ENCODE measurements around the gene BRF1.
A peak's percentile ranks its signal among the peaks of the same experiment; 100 is the strongest.

Gene BRF1

DNA sequence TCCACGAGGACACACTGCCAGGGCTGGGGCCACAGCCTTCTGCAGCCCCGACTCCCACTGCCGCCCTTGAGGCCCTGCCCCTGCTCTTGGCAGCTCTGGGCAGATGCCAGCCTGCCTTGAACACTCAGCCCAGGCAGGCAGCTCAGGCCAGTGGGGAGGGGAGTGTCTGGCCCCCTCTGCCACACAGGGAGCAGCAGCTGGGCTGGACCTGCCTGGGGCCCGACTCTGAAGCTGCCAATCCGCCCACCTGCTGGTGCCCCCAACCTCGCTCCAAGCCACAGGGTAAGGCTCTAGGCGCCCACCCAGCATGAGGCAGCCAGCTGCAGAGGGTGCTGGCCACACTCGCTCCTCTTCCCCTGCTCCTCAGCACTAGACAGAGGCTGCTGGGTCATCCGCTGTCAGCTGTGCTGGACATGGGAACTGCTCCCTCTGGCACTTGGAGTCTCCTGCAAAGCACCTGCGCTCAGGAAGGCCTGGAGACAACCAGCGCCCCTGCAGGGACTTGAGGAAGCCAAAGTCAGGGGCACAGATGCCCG lies 95.1 kb downstream of the BRF1 start:
- H2BK5ac ChIP-seq (ENCODE audit: low read length): peak overlapping the region; percentile 39
- no peak overlapping the region for H4K91ac ChIP-seq (ENCODE audit: low read depth, low read length, poor library complexity)
- H3K18ac ChIP-seq (ENCODE audit: low read length): peak overlapping the region; percentile 89
- H2AFZ ChIP-seq (ENCODE audit: low read length): no peak overlapping the region
- no peak overlapping the region for H4K8ac ChIP-seq (ENCODE audit: low read depth, low read length)
- H3K23ac ChIP-seq (ENCODE audit: low read depth, low read length, poor library complexity): peak overlapping the region; percentile 73
- no peak overlapping the region for H3K4me2 ChIP-seq (ENCODE audit: insufficient read depth, low read length, poor library complexity, severe bottlenecking)
- peak overlapping the region; percentile 22 for H2BK12ac ChIP-seq (ENCODE audit: low read length)
- H3K4me3 ChIP-seq (ENCODE audit: low read length in 2 of 2): no peak overlapping the region
- no peak overlapping the region for H3K27ac ChIP-seq (replicated peaks; ENCODE audit: low read length)
- H2BK15ac ChIP-seq (ENCODE audit: low read length): no peak overlapping the region
- no peak overlapping the region for H3K4ac ChIP-seq (ENCODE audit: low read length)
- no peak for DNase-seq (ENCODE audit: low spot score)
- peaks cover 0 to 2% of the 10 kb centered on the region in 2 donors for H3K9me3 ChIP-seq (replicated peaks in 1 of 2; ENCODE audit: control insufficient read depth in 2 of 2, insufficient read depth in 1 of 2, low read depth in 1 of 2, low read length in 2 of 2)
- WGBS, 2 donors (ENCODE audit: extremely low coverage in 2 of 2, insufficient read length in 2 of 2, insufficient replicate concordance in 1 of 2): no CpG with 5 or more reads among the region's 12 CpGs
- H2BK120ac ChIP-seq (ENCODE audit: low read depth, low read length): no peak overlapping the region
- no peaks in the 10 kb centered on the region for H3K27me3 ChIP-seq (ENCODE audit: control insufficient read depth in 3 of 3, insufficient read depth in 3 of 3, low read depth in 1 of 3, low read length in 3 of 3)
- H3K14ac ChIP-seq (ENCODE audit: low read length): peak overlapping the region; percentile 99
- peaks cover 11 to 15% of the 10 kb centered on the region in 2 donors for H3K4me1 ChIP-seq (ENCODE audit: control insufficient read depth in 2 of 2, insufficient read depth in 1 of 2, low read depth in 1 of 2, low read length in 2 of 2)
- peak overlapping the region; percentile 60 for H3K9ac ChIP-seq (ENCODE audit: low read depth, low read length, poor library complexity)
- H2AK5ac ChIP-seq (ENCODE audit: low read depth, low read length): peak overlapping the region; percentile 81
- peaks cover 3% of the 10 kb centered on the region for H3K79me1 ChIP-seq (ENCODE audit: low read depth, low read length)
- H3K36me3 ChIP-seq (replicated peaks in 1 of 2; ENCODE audit: control insufficient read depth in 2 of 2, insufficient read depth in 2 of 2, low read length in 2 of 2): peaks cover 3 to 5% of the 10 kb centered on the region in 2 donors

DNA sequence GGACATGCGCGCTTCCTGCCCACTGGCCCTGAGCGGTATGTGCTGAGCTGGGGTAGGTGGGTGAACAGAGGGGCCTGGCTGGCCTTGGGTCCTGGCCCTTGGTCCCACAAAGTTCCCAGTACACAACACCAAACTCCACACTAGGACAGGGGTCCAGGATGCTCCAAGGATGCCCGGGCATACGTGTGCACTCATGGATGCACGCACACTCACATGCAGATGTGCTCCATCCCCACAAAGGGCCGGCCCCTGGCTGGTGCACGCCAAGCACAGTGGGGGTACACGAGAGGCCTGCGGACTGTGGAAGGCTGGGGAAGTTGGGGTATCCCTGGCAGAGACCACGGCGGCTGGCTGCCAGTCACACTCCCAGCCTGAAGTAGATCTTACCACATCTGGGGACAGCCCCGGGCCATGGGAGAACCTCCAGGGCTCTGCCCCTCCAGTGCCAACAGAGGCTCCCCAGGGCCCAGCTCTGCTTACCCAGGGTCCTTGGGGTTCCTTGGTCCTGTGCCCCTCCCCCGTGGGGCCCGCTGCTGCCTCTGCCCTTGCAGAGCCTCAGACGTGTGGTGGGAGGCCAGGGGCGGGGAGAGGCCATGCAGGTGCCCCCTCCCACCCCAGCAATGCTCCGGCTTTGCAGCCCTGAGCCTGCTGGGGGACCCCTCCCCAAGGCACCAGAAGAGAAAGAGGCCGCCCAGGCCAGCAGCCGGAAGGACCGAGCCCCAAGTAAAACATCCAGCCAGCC lies 95.7 kb downstream of the BRF1 start:
- peak overlapping the region; percentile 60 for H3K9ac ChIP-seq (ENCODE audit: low read depth, low read length, poor library complexity)
- no peak overlapping the region for H2BK120ac ChIP-seq (ENCODE audit: low read depth, low read length)
- WGBS, 2 donors (ENCODE audit: extremely low coverage in 2 of 2, insufficient read length in 2 of 2, insufficient replicate concordance in 1 of 2): no CpG with 5 or more reads among the region's 21 CpGs

DNA sequence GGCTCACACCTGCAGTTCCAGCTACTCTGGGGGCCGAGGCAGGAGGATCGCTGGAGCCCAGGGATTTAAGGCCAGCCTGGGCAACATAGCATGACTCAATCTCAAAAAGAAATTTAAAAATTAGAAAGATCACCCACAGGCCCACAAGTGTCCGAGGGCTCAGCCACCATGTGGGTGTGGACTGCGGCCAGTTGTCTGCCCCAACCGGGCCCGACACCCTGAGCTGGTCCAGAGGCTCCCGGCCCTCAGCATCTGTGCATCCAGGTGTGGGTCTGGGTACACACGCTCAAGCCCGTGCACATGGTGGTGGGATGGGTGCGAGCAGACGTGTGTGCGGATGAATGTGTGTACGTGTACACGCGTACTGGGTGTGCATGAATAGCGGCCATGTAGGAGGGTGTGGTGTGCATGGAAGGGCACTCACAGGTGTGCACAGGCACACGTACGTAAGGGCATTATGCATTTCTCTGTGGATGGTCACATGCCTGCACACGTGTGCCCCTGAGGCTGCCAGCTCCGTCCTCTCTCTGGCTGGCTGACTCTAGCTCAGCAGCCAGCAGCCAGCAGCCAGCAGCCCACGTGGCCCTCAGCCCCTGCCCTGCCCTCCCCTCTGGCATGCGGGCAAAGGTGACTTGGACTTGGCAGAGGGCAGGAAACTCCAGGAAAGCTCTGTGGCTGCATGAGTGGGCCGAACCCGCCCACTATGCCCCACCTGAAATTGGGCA lies 96.4 kb downstream of the BRF1 start:
- Histone ChIP-seq H3K4me2 (ENCODE audit: insufficient read depth, low read length, poor library complexity, severe bottlenecking) (no peak overlapping the region), H2BK5ac (ENCODE audit: low read length) (peak overlapping the region; percentile 60), H3K79me1 (ENCODE audit: low read depth, low read length) (peaks cover 3% of the 10 kb centered on the region), H2AK5ac (ENCODE audit: low read depth, low read length) (no peak overlapping the region), H3K36me3 (replicated peaks in 1 of 2; ENCODE audit: control insufficient read depth in 2 of 2, insufficient read depth in 2 of 2, low read length in 2 of 2) (no peaks in the 10 kb centered on the region), H3K27ac (replicated peaks; ENCODE audit: low read length) (no peak overlapping the region), H4K8ac (ENCODE audit: low read depth, low read length) (peak overlapping the region; percentile 23), H3K4me1 (ENCODE audit: control insufficient read depth in 2 of 2, insufficient read depth in 1 of 2, low read depth in 1 of 2, low read length in 2 of 2) (peaks cover 11 to 22% of the 10 kb centered on the region in 2 donors), H3K27me3 (ENCODE audit: control insufficient read depth in 3 of 3, insufficient read depth in 3 of 3, low read depth in 1 of 3, low read length in 3 of 3) (peaks cover 0 to 2% (median 0%) of the 10 kb centered on the region in 3 experiments), H3K23ac (ENCODE audit: low read depth, low read length, poor library complexity) (peak overlapping the region; percentile 81), H2AFZ (ENCODE audit: low read length) (no peak overlapping the region), H3K9me3 (replicated peaks in 1 of 2; ENCODE audit: control insufficient read depth in 2 of 2, insufficient read depth in 1 of 2, low read depth in 1 of 2, low read length in 2 of 2) (peaks cover 0 to 2% of the 10 kb centered on the region in 2 donors), H3K14ac (ENCODE audit: low read length) (peak overlapping the region; percentile 71), H2BK12ac (ENCODE audit: low read length) (peak overlapping the region; percentile 11), H2BK15ac (ENCODE audit: low read length) (peak overlapping the region; percentile 58), H3K9ac (ENCODE audit: low read depth, low read length, poor library complexity) (peak overlapping the region; percentile 44), H3K18ac (ENCODE audit: low read length) (peak overlapping the region; percentile 80), H4K91ac (ENCODE audit: low read depth, low read length, poor library complexity) (no peak overlapping the region), H3K4ac (ENCODE audit: low read length) (peak overlapping the region; percentile 53), H3K4me3 (ENCODE audit: low read length in 2 of 2) (peak overlapping the region in 1 of 2 donors; percentile 59), H2BK120ac (ENCODE audit: low read depth, low read length) (no peak overlapping the region)
- no peak for DNase-seq (ENCODE audit: low spot score)
- no CpG with 5 or more reads among the region's 24 CpGs for WGBS, 2 donors (ENCODE audit: extremely low coverage in 2 of 2, insufficient read length in 2 of 2, insufficient replicate concordance in 1 of 2)

More for the DNA sequence above, 95.7 kb downstream of the BRF1 start:
- peaks cover 11 to 21% of the 10 kb centered on the region in 2 donors for H3K4me1 ChIP-seq (ENCODE audit: control insufficient read depth in 2 of 2, insufficient read depth in 1 of 2, low read depth in 1 of 2, low read length in 2 of 2)
- H3K27me3 ChIP-seq (ENCODE audit: control insufficient read depth in 3 of 3, insufficient read depth in 3 of 3, low read depth in 1 of 3, low read length in 3 of 3): no peaks in the 10 kb centered on the region
- DNase-seq (ENCODE audit: low spot score): no peak
- H3K79me1 ChIP-seq (ENCODE audit: low read depth, low read length): peaks cover 3% of the 10 kb centered on the region
- no peak overlapping the region for H3K4me2 ChIP-seq (ENCODE audit: insufficient read depth, low read length, poor library complexity, severe bottlenecking)
- no peak overlapping the region for H2AFZ ChIP-seq (ENCODE audit: low read length)
- H2BK12ac ChIP-seq (ENCODE audit: low read length): no peak overlapping the region
- peak overlapping the region; percentile 81 for H2AK5ac ChIP-seq (ENCODE audit: low read depth, low read length)
- no peak overlapping the region for H4K91ac ChIP-seq (ENCODE audit: low read depth, low read length, poor library complexity)
- peak overlapping the region; percentile 58 for H2BK15ac ChIP-seq (ENCODE audit: low read length)
- peak overlapping the region; percentile 39 for H2BK5ac ChIP-seq (ENCODE audit: low read length)
- H4K8ac ChIP-seq (ENCODE audit: low read depth, low read length): no peak overlapping the region
- no peak overlapping the region for H3K4me3 ChIP-seq (ENCODE audit: low read length in 2 of 2)
- no peak overlapping the region for H3K4ac ChIP-seq (ENCODE audit: low read length)
- H3K18ac ChIP-seq (ENCODE audit: low read length): peak overlapping the region; percentile 89
- H3K23ac ChIP-seq (ENCODE audit: low read depth, low read length, poor library complexity): peak overlapping the region; percentile 73
- H3K9me3 ChIP-seq (replicated peaks in 1 of 2; ENCODE audit: control insufficient read depth in 2 of 2, insufficient read depth in 1 of 2, low read depth in 1 of 2, low read length in 2 of 2): peaks cover 0 to 2% of the 10 kb centered on the region in 2 donors
- peaks cover 1 to 3% of the 10 kb centered on the region in 2 donors for H3K36me3 ChIP-seq (replicated peaks in 1 of 2; ENCODE audit: control insufficient read depth in 2 of 2, insufficient read depth in 2 of 2, low read length in 2 of 2)
- H3K27ac ChIP-seq (replicated peaks; ENCODE audit: low read length): no peak overlapping the region
- peak overlapping the region; percentile 71 for H3K14ac ChIP-seq (ENCODE audit: low read length)

DNA sequence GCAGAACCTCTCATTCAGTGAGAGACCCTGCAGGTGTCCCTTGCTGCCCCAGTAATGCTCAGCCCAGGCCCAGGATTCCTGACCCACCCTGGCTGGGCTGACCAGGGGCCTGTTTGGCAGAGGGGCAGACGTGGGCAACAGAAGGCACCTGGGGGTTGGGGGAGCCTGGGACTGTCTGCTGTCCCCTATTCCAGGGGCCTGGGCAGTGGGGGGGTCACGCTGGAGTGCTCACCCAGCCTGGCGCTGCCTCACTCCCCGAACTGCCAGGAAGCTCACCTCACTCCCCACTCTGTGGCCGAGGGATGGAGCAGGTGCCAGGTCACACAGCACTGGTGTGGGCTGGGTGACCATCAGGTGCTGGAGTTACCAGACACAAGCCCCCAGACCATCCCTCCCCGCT lies 97.1 kb downstream of the BRF1 start:
- no peak overlapping the region for H2AK5ac ChIP-seq (ENCODE audit: low read depth, low read length)
- H4K8ac ChIP-seq (ENCODE audit: low read depth, low read length): no peak overlapping the region
- H3K27me3 ChIP-seq (ENCODE audit: control insufficient read depth in 3 of 3, insufficient read depth in 3 of 3, low read depth in 1 of 3, low read length in 3 of 3): peaks cover 0 to 2% (median 0%) of the 10 kb centered on the region in 3 experiments
- peaks cover 3% of the 10 kb centered on the region for H3K79me1 ChIP-seq (ENCODE audit: low read depth, low read length)
- H3K9me3 ChIP-seq (replicated peaks in 1 of 2; ENCODE audit: control insufficient read depth in 2 of 2, insufficient read depth in 1 of 2, low read depth in 1 of 2, low read length in 2 of 2): peaks cover 0 to 2% of the 10 kb centered on the region in 2 donors
- H3K4me3 ChIP-seq (ENCODE audit: low read length in 2 of 2): peak overlapping the region in 1 of 2 donors; percentile 32
- peaks cover 11 to 22% of the 10 kb centered on the region in 2 donors for H3K4me1 ChIP-seq (ENCODE audit: control insufficient read depth in 2 of 2, insufficient read depth in 1 of 2, low read depth in 1 of 2, low read length in 2 of 2)
- H3K4me2 ChIP-seq (ENCODE audit: insufficient read depth, low read length, poor library complexity, severe bottlenecking): no peak overlapping the region
- no peak overlapping the region for H3K4ac ChIP-seq (ENCODE audit: low read length)
- DNase-seq (ENCODE audit: low spot score): no peak
- peak overlapping the region; percentile 44 for H3K18ac ChIP-seq (ENCODE audit: low read length)
- no peak overlapping the region for H2AFZ ChIP-seq (ENCODE audit: low read length)
- no peak overlapping the region for H3K9ac ChIP-seq (ENCODE audit: low read depth, low read length, poor library complexity)
- H2BK12ac ChIP-seq (ENCODE audit: low read length): no peak overlapping the region
- H4K91ac ChIP-seq (ENCODE audit: low read depth, low read length, poor library complexity): no peak overlapping the region
- WGBS, 2 donors (ENCODE audit: extremely low coverage in 2 of 2, insufficient read length in 2 of 2, insufficient replicate concordance in 1 of 2): no CpG with 5 or more reads among the region's 6 CpGs
- no peak overlapping the region for H3K14ac ChIP-seq (ENCODE audit: low read length)
- H3K27ac ChIP-seq (replicated peaks; ENCODE audit: low read length): no peak overlapping the region
- no peak overlapping the region for H2BK15ac ChIP-seq (ENCODE audit: low read length)
- peak overlapping the region; percentile 60 for H2BK5ac ChIP-seq (ENCODE audit: low read length)
- H3K23ac ChIP-seq (ENCODE audit: low read depth, low read length, poor library complexity): peak overlapping the region; percentile 60
- no peaks in the 10 kb centered on the region for H3K36me3 ChIP-seq (replicated peaks in 1 of 2; ENCODE audit: control insufficient read depth in 2 of 2, insufficient read depth in 2 of 2, low read length in 2 of 2)
- H2BK120ac ChIP-seq (ENCODE audit: low read depth, low read length): no peak overlapping the region

Data from neuronal stem cell (in vitro differentiated cells).